Measurements from ENCODE around the gene RELL2.

- TF ChIP-seq ZNF274 (IDR thresholded peaks at IDR 0.05; ENCODE audit: low read depth, low read length) (no peak), YY1 (IDR thresholded peaks at IDR 0.05; ENCODE audit: insufficient read depth, insufficient read length) (no peak), SUZ12 (IDR thresholded peaks at IDR 0.05; ENCODE audit: extremely low read depth, insufficient read depth, insufficient read length) (no peak)
Observed at GRCh38 chr5:141639357-141640050, 2.7 kb downstream of the RELL2 start.

Measured in NT2/D1 (cell line).